ENCODE measurements around the gene SEC24C. TPM values are rescaled to one million over a fixed set of nuclear protein-coding genes. Genes with fewer than 3 reads are reported as not detected.

The SEC24C gene
- polyA plus RNA-seq, 1 of the 3 experiments (the other 2 are of a cell fraction) = 73.6 TPM

DNA sequence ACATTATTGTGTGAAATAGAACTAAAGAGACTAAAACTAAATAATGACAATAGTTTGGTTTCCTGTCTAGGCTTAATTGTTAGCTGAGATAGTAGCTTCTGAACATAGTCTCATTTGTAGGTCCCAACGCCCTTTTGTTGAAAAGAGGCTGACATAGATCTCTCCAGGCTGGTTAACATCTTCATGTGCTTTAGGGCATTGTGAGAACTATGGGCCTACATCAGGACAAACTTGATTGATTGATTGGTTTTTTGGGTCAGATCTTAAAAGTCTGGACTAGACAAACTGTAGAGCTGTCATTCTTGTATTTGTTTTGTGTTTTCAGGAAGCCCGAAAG, 38.5 kb downstream of the SEC24C start (continued):
- TF ChIP-seq, protein P1, sequence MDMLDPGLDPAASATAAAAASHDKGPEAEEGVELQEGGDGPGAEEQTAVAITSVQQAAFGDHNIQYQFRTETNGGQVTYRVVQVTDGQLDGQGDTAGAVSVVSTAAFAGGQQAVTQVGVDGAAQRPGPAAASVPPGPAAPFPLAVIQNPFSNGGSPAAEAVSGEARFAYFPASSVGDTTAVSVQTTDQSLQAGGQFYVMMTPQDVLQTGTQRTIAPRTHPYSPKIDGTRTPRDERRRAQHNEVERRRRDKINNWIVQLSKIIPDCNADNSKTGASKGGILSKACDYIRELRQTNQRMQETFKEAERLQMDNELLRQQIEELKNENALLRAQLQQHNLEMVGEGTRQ (IDR thresholded peaks at IDR 0.05; ENCODE audit: borderline replicate concordance, low read depth, low read length) = no peak
- TF ChIP-seq, protein P2, sequence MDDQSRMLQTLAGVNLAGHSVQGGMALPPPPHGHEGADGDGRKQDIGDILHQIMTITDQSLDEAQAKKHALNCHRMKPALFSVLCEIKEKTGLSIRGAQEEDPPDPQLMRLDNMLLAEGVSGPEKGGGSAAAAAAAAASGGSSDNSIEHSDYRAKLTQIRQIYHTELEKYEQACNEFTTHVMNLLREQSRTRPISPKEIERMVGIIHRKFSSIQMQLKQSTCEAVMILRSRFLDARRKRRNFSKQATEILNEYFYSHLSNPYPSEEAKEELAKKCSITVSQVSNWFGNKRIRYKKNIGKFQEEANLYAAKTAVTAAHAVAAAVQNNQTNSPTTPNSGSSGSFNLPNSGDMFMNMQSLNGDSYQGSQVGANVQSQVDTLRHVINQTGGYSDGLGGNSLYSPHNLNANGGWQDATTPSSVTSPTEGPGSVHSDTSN (IDR thresholded peaks at IDR 0.05) = no peak
- TF ChIP-seq, protein P3, sequence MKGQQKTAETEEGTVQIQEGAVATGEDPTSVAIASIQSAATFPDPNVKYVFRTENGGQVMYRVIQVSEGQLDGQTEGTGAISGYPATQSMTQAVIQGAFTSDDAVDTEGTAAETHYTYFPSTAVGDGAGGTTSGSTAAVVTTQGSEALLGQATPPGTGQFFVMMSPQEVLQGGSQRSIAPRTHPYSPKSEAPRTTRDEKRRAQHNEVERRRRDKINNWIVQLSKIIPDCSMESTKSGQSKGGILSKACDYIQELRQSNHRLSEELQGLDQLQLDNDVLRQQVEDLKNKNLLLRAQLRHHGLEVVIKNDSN (IDR thresholded peaks at IDR 0.05; ENCODE audit: borderline replicate concordance, low read depth) = no peak
- TF ChIP-seq RAD21 (IDR thresholded peaks at IDR 0.05; ENCODE audit: low read length) (no peak), TEAD4 (IDR thresholded peaks at IDR 0.05; ENCODE audit: borderline replicate concordance, insufficient read depth) (no peak)

DNA sequence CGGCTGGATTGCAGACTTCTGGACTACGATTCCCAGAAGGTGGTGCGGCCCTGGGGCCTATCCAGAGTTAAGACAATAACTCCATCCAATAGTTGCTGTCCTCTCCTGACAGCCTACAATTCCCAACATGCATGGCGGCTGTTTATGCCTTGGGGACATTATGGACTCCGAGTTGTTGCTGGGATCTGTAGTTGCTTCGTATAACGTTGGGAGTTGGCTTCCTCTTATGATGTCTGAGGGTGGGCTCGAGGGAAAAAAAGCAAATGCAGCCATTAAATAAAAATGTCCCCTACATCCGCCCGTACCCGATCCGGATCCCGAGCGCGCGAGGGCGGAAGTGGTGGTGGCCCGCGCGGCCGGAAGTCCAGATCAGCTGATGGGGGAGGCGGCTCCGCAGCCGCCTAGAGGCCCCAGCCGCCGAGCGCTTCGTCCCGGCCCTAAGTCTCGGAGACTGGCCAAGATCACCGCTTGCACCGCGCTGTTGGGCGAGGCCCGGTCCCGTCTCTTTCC, 41.1 kb downstream of the SEC24C start, which contains the start of gene ZSWIM8:
TSS of gene ZSWIM8 (plus strand) at position 396 of the 510 bp plus-strand sequence. CDS start 273 bp downstream, outside the sequence.
- Histone ChIP-seq H3K4me1 (ENCODE audit: control insufficient read depth in 1 of 2, insufficient read depth in 2 of 2, low read depth in 1 of 2, low read length in 1 of 2) (peaks cover 0 to 22% of the 10 kb centered on the region in 2 experiments; a peak in 3 of 4 replicates), H3K9me2 (no peaks in the 10 kb centered on the region), H3K9me3 (no peaks in the 10 kb centered on the region), H3K4me3 (ENCODE audit: low read depth in 2 of 2, low read length in 1 of 2) (peak within 1 kb of the TSS; percentile 93 to 98), H3K4me2 (peak within 1 kb of the TSS; percentile 97), H3K9ac (peak within 1 kb of the TSS; percentile 86), H3F3A (replicated peaks; ENCODE audit: insufficient read depth) (peaks cover 9% of the 10 kb centered on the region), H4K20me1 (ENCODE audit: insufficient read depth) (peaks cover 26% of the 10 kb centered on the region), H3K27ac (ENCODE audit: low read depth in 2 of 2, low read length in 1 of 2) (peak within 1 kb of the TSS; percentile 83 to 95), H3K36me3 (replicated peaks in 1 of 2; ENCODE audit: control insufficient read depth in 1 of 2, insufficient read depth in 2 of 2, low read length in 1 of 2) (peaks cover 3 to 18% of the 10 kb centered on the region in 2 experiments), H3K79me2 (ENCODE audit: insufficient read depth) (peaks cover 84% of the 10 kb centered on the region), H3K27me3 (ENCODE audit: insufficient read depth) (no peaks in the 10 kb centered on the region), H2AFZ (ENCODE audit: low read depth) (peak within 1 kb of the TSS; percentile 58)
- under 1% methylated on average over 21 of the region's 36 CpGs for WGBS (ENCODE audit: low lambda C conversion rate)
- DNase-seq = peak; percentile 95
- ChIA-PET POLR2A (interaction anchor here (2.8 to 4.0 kb wide), 2 partner anchors 13 to 14 kb away, joined by 13 to 22 read pairs; a partner anchor contains a TSS), CTCF (interaction anchor here (1.1 to 2.1 kb wide), 4 partner anchors 13 to 41 kb away, joined by 3 to 8 read pairs (median 6); a partner anchor contains a TSS)
- TF ChIP-seq GATA2 (CRISPR knock-in tag; IDR thresholded peaks at IDR 0.05) = no peak
- peak; percentile 84; the same call in 1 of the 2 replicates for TF ChIP-seq YY1 (IDR thresholded peaks at IDR 0.05; ENCODE audit: low read depth)
- peak; percentile 52; the same call in 1 of the 2 replicates for TF ChIP-seq TAF1 (IDR thresholded peaks at IDR 0.05; ENCODE audit: borderline replicate concordance, low read depth, low read length)
- TF ChIP-seq, protein P3 (IDR thresholded peaks at IDR 0.05; ENCODE audit: borderline replicate concordance, low read depth) = peak; percentile 88
- TF ChIP-seq FOXJ3 (CRISPR knock-in tag; IDR thresholded peaks at IDR 0.05) = peak; percentile 48; the same call in 1 of the 2 replicates
- TF ChIP-seq, protein P4, sequence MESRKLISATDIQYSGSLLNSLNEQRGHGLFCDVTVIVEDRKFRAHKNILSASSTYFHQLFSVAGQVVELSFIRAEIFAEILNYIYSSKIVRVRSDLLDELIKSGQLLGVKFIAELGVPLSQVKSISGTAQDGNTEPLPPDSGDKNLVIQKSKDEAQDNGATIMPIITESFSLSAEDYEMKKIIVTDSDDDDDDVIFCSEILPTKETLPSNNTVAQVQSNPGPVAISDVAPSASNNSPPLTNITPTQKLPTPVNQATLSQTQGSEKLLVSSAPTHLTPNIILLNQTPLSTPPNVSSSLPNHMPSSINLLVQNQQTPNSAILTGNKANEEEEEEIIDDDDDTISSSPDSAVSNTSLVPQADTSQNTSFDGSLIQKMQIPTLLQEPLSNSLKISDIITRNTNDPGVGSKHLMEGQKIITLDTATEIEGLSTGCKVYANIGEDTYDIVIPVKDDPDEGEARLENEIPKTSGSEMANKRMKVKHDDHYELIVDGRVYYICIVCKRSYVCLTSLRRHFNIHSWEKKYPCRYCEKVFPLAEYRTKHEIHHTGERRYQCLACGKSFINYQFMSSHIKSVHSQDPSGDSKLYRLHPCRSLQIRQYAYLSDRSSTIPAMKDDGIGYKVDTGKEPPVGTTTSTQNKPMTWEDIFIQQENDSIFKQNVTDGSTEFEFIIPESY (IDR thresholded peaks at IDR 0.05; ENCODE audit: borderline replicate concordance, low read depth) = 0 out of 2 replicates have a peak, but pooled peaks have one; percentile 35
- TF ChIP-seq SIN3A (IDR thresholded peaks at IDR 0.05; ENCODE audit: borderline replicate concordance, low read depth, low read length) = peak; percentile 89
- TF ChIP-seq EZH2phosphoT487 (IDR thresholded peaks at IDR 0.05; ENCODE audit: borderline replicate concordance, low read depth) = no peak
- TF ChIP-seq, protein P5, sequence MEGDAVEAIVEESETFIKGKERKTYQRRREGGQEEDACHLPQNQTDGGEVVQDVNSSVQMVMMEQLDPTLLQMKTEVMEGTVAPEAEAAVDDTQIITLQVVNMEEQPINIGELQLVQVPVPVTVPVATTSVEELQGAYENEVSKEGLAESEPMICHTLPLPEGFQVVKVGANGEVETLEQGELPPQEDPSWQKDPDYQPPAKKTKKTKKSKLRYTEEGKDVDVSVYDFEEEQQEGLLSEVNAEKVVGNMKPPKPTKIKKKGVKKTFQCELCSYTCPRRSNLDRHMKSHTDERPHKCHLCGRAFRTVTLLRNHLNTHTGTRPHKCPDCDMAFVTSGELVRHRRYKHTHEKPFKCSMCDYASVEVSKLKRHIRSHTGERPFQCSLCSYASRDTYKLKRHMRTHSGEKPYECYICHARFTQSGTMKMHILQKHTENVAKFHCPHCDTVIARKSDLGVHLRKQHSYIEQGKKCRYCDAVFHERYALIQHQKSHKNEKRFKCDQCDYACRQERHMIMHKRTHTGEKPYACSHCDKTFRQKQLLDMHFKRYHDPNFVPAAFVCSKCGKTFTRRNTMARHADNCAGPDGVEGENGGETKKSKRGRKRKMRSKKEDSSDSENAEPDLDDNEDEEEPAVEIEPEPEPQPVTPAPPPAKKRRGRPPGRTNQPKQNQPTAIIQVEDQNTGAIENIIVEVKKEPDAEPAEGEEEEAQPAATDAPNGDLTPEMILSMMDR (IDR thresholded peaks at IDR 0.05) = no peak
- TF ChIP-seq, protein P2 (IDR thresholded peaks at IDR 0.05) = peak; percentile 69
- no peak for TF ChIP-seq MEF2A (IDR thresholded peaks at IDR 0.05; ENCODE audit: borderline replicate concordance, low read depth)
- TF ChIP-seq TCF12 (IDR thresholded peaks at IDR 0.05) = no peak
- TF ChIP-seq, protein P1 (IDR thresholded peaks at IDR 0.05; ENCODE audit: borderline replicate concordance, low read depth, low read length) = peak; percentile 50; the same call in 1 of the 2 replicates
- no peak for TF ChIP-seq NFIC (IDR thresholded peaks at IDR 0.05; ENCODE audit: borderline replicate concordance)
- no peak for TF ChIP-seq EP300 (IDR thresholded peaks at IDR 0.05; ENCODE audit: borderline replicate concordance in 1 of 2, low read depth in 1 of 2, low read length in 1 of 2)
- TF ChIP-seq MXI1 (IDR thresholded peaks at IDR 0.05; ENCODE audit: low read depth, low read length) = peak; percentile 85
- TF ChIP-seq RXRA (IDR thresholded peaks at IDR 0.05; ENCODE audit: borderline replicate concordance, low read depth) = no peak
